GM18498 (cell line): ENCODE data around the gene CAB39.

ENCODE experiments used
- ATAC-seq: cut with Tn5 transposase; IDR thresholded peaks from one replicate; pipeline ENCODE4 v1.9.1; 2021; ENCODE audit warnings: mild to moderate bottlenecking, moderate library complexity; ENCODE audit not compliant: unreplicated experiment

Gene CAB39

GRCh38 chr2:230712443-230713330 is at the start of gene CAB39:
Gene CAB39, plus strand, starts transcription at chr2:230712842. Its CDS starts 47,160 bp downstream, at chr2:230760002.
- peak; percentile 89 for ATAC-seq

GRCh38 chr2:230664128-230664527 is 48.5 kb upstream of the CAB39 start:
- ATAC-seq = no peak

DNA sequence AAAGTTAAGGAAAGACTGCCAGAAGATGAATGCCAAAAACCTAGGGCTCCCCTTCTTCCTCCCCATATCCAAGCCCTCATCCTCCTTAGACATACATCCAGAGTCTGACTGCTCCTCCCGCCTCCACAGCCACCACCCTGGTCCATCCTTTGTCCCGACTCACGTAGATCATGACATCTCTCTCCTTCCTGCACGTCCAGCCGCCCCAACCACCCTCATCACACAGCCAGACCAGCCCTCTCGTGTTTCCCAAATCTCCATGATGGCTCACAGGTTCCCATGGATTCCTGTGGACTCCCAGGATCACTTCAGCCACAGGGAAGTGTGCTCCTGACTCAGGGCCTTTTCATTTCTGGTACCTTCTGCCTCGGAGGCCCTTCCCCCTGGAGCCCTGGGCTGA is 47.8 kb upstream of the CAB39 start:
- ATAC-seq = no peak

DNA sequence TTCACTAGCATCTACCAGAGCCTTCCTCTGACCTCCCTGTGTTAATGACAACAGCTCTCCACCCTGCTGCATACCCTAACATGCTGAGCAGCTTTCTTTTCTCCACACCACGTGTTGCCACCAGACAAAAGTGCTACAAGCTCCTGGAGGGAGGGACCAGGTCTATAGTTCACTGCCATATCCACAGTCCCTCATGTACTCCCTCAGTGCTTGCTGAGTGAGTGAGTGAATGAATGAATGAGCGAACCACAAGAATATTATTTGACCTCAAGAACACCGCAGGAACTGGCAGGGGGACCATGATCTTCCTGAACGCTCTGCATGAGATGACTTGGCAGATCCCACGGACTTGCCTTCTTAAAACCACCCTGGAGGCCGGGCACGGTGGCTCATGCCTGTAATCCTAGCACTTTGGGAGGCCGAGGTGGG is 47.4 kb upstream of the CAB39 start:
- ATAC-seq = no peak

GRCh38 chr2:230666446-230666845 is 46.2 kb upstream of the CAB39 start:
- no peak for ATAC-seq

DNA sequence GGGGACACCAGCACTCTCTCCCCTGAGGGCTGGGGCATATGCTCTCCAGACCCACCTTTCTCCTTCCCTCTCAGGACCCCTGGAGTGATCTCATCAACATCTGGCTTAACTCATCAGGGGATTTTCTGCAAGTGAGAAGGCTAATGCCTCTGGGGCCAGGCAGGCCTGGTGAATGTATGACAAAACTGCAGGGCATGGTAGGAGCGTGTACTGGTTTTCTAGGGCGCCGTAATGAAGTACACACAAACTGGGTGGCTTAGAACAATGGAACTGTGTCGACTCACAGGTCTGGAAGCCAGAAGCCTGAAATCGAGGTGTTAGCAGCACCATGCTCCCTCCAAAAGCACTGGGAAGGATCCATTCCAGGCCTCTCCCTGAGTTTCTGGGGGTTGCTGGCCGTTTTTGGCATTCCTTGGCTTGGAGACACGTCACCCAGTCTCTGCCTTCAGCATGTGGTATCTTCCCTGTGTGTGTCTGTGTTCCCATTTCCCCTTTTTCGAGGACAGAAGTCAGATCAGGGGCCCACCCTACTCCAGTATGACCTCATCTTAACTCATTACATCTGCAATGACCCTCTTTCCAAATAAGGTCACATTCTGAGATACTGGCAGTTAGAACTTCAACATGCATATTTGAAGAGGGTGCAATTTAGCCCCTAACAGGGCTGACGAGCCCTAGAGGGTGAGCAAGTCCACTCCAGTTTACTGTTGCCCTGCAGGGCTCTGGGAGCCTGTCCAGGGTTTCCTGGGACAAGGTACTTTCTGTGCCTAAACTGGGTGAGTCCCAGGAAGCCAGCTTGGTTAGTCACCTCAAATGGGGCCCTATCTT is 45.5 kb upstream of the CAB39 start:
- ATAC-seq = no peak

DNA sequence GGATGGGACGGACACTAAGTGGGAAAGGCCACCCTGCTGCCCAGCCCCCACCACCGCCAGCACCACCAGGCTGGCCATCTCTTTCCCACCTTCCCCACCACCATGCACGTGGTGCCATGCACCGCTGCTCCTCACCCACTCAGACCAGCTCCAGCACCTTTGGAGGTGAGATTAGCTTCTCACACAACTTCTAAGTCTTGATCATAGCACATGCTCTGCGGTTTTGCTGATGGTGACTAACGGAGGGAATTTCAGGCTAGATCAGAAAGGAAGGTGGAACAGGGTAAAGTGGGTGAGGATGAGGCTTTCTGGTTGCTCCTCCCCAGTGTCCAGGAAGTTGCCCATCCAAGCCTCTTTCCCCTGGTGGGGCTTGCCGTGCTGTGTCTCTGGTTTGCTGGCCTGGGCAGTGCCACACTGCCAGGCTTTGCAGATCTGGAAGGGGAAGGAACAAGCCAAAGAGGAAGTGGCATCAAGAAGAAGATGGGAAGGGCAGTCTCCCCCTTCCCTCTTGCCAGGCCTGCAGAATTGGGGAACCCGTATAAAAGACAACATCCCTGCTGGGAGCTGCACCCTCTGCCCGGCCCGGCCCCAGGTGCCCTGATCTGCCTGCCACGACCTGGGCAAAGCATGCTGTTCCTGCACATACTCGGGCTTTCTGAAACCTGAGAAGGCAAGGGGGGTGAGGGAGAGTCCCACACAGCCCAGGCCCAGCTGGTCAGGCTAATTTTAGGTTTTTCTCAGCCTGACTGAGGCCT is 44.3 kb upstream of the CAB39 start:
- peak; percentile 69 for ATAC-seq

DNA sequence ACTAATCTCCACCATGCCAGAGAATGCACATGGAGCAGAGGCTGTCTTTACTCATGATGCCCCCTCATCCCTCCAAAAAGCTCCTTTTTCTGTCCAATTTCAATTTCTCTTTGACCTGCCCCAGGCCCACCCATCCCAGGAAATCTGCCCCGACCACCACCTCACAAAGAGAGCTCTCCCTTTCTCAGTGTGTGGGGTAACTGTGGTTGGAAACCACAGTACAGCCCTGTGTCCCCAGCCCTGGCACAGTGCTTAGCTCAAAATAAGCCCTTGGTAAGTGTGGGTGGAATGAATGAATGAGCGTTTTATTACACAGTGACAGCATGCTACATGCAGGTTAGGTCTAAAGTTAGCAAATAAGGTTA is 43.7 kb upstream of the CAB39 start:
- peak; percentile 47 for ATAC-seq

DNA sequence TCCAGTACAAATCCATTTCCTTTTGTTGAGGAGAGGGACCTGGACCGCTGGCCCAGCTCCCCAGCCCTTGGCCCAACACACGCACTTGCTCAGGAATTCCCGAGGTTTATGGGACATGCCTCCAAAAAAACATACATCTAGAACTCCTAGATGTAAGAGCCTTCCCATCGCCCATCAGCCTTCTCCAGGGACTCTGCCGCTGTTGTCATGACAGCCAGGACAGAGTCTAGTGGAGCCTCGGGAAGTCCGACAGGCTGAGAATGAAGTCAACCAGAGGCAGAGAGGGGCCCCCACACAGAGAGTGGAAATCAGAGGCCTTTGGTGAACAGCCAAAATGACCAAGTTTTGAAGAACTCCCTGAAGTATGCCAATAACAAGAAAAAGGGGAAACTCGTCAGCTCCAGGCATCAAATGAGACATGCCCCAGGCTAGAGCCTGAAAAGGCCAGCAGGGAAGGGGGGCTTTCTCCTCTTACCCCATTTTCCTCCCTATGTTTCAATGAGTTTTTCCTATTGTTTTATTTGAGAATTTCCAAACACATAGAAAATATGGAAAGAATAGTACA is 43.2 kb upstream of the CAB39 start:
- no peak for ATAC-seq

- ATAC-seq = no peak
These were observed 41.5 kb upstream of the CAB39 start for GRCh38 chr2:230671117-230671516.

- no peak for ATAC-seq
These were observed 39.8 kb upstream of the CAB39 start for GRCh38 chr2:230672836-230673235.

- no peak for ATAC-seq
These were observed 38.2 kb upstream of the CAB39 start for GRCh38 chr2:230674401-230674800.

DNA sequence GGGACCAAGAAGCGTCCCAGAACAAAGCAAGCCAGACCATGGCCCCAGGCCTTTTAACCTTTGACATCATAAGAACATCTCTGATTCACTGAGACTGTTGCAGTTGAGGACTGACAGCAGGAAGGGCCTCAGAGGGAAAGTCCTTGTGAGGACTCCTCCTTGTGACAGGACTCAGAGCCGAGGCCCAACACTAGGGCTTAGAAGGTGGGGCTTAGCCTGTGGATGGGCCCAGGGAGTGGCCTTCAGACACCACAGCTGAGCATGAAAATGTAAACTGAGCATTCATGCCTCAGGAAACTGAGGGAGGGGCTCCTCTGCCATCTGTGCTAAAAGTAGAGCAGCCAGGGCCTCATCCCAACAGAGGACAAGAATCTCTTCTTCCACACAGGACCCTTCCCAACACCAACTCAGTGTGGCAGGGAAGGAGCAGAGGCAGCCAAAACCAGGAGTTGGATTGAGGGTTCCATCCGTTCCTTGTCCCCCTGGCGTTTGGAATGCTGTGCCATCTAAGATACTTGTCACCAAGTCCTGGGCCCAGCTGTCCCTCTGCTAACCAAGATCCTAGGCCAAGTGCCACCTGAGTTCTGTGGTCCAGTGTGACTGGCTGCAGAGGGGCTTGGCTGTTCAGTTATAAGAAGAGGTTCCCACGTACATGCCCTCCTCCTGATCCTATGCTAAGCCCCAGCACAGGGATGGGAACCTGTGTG is 37.5 kb upstream of the CAB39 start:
- ATAC-seq = no peak

DNA sequence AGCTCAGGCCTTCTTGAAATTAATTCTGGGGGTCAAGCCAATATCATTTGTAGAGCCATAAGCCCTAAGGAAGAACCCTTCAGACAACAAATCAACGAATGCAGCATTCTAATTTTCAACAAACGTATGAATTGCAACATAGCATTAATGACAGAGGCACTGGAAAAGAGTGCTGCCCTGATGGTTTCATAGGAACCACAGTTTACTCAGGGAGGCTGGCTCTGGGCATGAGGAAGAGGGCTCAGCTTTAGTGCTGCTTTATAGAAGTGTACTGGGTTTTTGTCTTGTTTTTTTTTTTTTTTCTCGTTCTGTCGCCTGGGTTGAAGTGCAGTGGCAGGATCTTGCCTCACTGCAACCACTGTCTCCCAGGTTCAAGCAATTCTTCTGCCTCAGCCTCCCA is 36.1 kb upstream of the CAB39 start:
- no peak for ATAC-seq

- ATAC-seq = no peak
These were observed 35.3 kb upstream of the CAB39 start for GRCh38 chr2:230677201-230677946.

GRCh38 chr2:230678018-230678417 is 34.6 kb upstream of the CAB39 start:
- no peak for ATAC-seq

- no peak for ATAC-seq
These were observed 34.2 kb upstream of the CAB39 start for GRCh38 chr2:230678451-230678850.

- no peak for ATAC-seq
These were observed 32.0 kb upstream of the CAB39 start for GRCh38 chr2:230680463-230681170.

DNA sequence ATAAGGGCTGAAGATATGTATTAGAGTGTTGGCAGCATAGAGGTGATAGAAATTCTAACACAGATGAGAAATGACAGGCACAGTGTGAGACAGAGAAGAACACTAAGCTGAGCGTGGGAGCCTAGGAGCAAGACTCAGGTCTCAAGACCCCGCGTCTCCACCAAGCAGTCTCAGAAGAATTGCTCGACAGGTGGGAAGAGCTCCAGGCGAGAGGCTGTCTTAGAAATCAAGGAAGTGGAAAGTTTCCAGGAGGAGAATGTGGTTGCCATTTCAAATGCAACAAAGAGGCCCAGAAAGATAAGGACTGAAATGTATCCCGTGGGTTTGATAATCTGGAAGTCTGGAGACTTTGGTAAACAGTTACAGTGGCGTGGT is 31.5 kb upstream of the CAB39 start:
- no peak for ATAC-seq
